HepG2 (cell line): Measurements from ENCODE around the gene SPHK1. TPM values are rescaled to one million over a fixed set of nuclear protein-coding genes. Genes with fewer than 3 reads are reported as not detected.

Experiments used
- ARID2 ChIP-seq: sonication (generic); formaldehyde crosslinking; IDR thresholded peaks from 2 replicates; pipeline ENCODE4 v1.8.1; 2022; ENCODE audit warnings: mild to moderate bottlenecking, missing genetic modification reagents, borderline replicate concordance
- BHLHE40 ChIP-seq: IDR thresholded peaks from 2 replicates; pipeline ENCODE4 v1.6.1; 2011; ENCODE audit warnings: low read length, improper control_type of control experiment
- CBX5 ChIP-seq: sonication (generic); formaldehyde crosslinking; IDR thresholded peaks from 2 replicates; pipeline ENCODE4 v1.4.0; 2020; ENCODE audit warnings: missing genetic modification reagents, borderline replicate concordance
- CREM ChIP-seq, 2 experiments: sonication (generic) in 1 of 2; formaldehyde crosslinking in 1 of 2; IDR thresholded peaks; 2 replicates each; pipeline versions ENCODE4 v1.4.0 to v1.6.1; 2016 to 2020; ENCODE audit warnings: antibody characterized with exemption in 1 of 2, mild to moderate bottlenecking in 1 of 2, missing genetic modification reagents in 1 of 2
- HDAC6 ChIP-seq: fragments of 200-600 bp; sonication (generic); IDR thresholded peaks from 2 replicates; pipeline ENCODE4 v1.7.0; 2017; ENCODE audit warnings: mild to moderate bottlenecking, antibody characterized with exemption, low read length, low read depth
- JUND ChIP-seq: sonication (generic); formaldehyde crosslinking; IDR thresholded peaks from 2 replicates; pipeline ENCODE4 v1.8.0; 2022; ENCODE audit warnings: mild to moderate bottlenecking, missing genetic modification reagents
- LCORL ChIP-seq, 2 experiments: fragments of 450-650 bp in 1 of 2; sonication (generic) in 1 of 2; formaldehyde crosslinking in 1 of 2; IDR thresholded peaks; 2 replicates each; pipeline versions ENCODE4 v1.5.0 to v1.6.1; 2017 to 2020; ENCODE audit warnings: antibody characterized with exemption in 1 of 2, missing genetic modification reagents in 1 of 2
- MEIS1 ChIP-seq: sonication (generic); formaldehyde crosslinking; IDR thresholded peaks from 2 replicates; pipeline ENCODE4 v1.9.0; 2021; ENCODE audit warnings: mild to moderate bottlenecking, missing genetic modification reagents, moderate library complexity, borderline replicate concordance
- PAF1 ChIP-seq: IDR thresholded peaks from 2 replicates; pipeline ENCODE4 v1.6.1; 2016; ENCODE audit warnings: missing genetic modification reagents, missing compliant biosample characterization
- POLR2G ChIP-seq: fragments of 200-400 bp; formaldehyde crosslinking; IDR thresholded peaks from 2 replicates; pipeline ENCODE4 v1.6.1; 2018; ENCODE audit warnings: mild to moderate bottlenecking, low read depth, low read length, moderate library complexity
- RXRB ChIP-seq: IDR thresholded peaks from 2 replicates; pipeline ENCODE4 v1.6.1; 2016; ENCODE audit warnings: borderline replicate concordance, missing genetic modification reagents, missing compliant biosample characterization
- SOX13 ChIP-seq, 3 experiments: fragments of 450-650 bp in 1 of 3; sonication (generic) in 1 of 3; formaldehyde crosslinking in 1 of 3; IDR thresholded peaks in 2 of 3; conservative IDR thresholded peaks in 1 of 3; 2 replicates each; pipeline versions ENCODE4 v1.5.0 to v1.6.1; 2016 to 2020; ENCODE audit warnings: antibody characterized with exemption in 1 of 3, mild to moderate bottlenecking in 1 of 3, missing compliant biosample characterization in 1 of 3, missing genetic modification reagents in 1 of 3, moderate library complexity in 1 of 3
- ZNF33B ChIP-seq: sonication (generic); formaldehyde crosslinking; IDR thresholded peaks from 2 replicates; pipeline ENCODE4 v1.5.1; 2020; ENCODE audit warnings: mild to moderate bottlenecking, missing genetic modification reagents
- ZNF446 ChIP-seq: sonication (generic); formaldehyde crosslinking; IDR thresholded peaks from 2 replicates; pipeline ENCODE4 v1.5.0; 2020; ENCODE audit warnings: mild to moderate bottlenecking, missing genetic modification reagents
- ZNF552 ChIP-seq: sonication (generic); formaldehyde crosslinking; IDR thresholded peaks from 2 replicates; pipeline ENCODE4 v1.9.0; 2022; ENCODE audit warnings: missing genetic modification reagents, mild to moderate bottlenecking, borderline replicate concordance
- ZNF570 ChIP-seq: sonication (generic); formaldehyde crosslinking; IDR thresholded peaks from 2 replicates; pipeline ENCODE4 v1.4.0; 2020; ENCODE audit warnings: mild to moderate bottlenecking, missing genetic modification reagents, borderline replicate concordance
- ZNF7 ChIP-seq: IDR thresholded peaks from 2 replicates; pipeline ENCODE4 v1.6.1; 2016; ENCODE audit warnings: missing biosample characterization, missing genetic modification reagents
- ZNF747 ChIP-seq: sonication (generic); formaldehyde crosslinking; IDR thresholded peaks from 2 replicates; pipeline ENCODE4 v1.8.1; 2023; ENCODE audit warnings: missing genetic modification reagents, mild to moderate bottlenecking, borderline replicate concordance
- ZNF761 ChIP-seq: sonication (generic); formaldehyde crosslinking; conservative IDR thresholded peaks from 2 replicates; pipeline ENCODE4 v1.4.0; 2020; ENCODE audit warnings: mild to moderate bottlenecking, missing genetic modification reagents
- ZNF841 ChIP-seq: sonication (generic); formaldehyde crosslinking; IDR thresholded peaks from 2 replicates; pipeline ENCODE4 v1.8.1; 2023; ENCODE audit warnings: missing genetic modification reagents, borderline replicate concordance
- ZSCAN20 ChIP-seq: sonication (generic); formaldehyde crosslinking; IDR thresholded peaks from 2 replicates; pipeline ENCODE4 v1.4.0; 2020; ENCODE audit warnings: missing genetic modification reagents, mild to moderate bottlenecking, borderline replicate concordance
- polyA plus RNA-seq, 8 experiments: library from polyadenylated mRNA; depleted of rRNA in 3 of 8; stranded (reverse) in 7 of 8; unstranded in 1 of 8; fragments of >200 nt; fragmentation: Illumina TruSeq in 4 of 8; extraction: Trizol in 4 of 8; gene quantifications; 2 replicates each; pipeline versions ENCODE4 v1.2.1 to v1.2.3, GENCODE V29; 2011 to 2016; ENCODE audit warnings: low read depth in 4 of 8, missing spikeins in 1 of 8, mixed read lengths in 1 of 8; ENCODE audit not compliant: insufficient read depth in 1 of 8
- total RNA-seq, 5 experiments: library from RNA; depleted of rRNA; stranded (reverse); fragments of >200 nt; fragmentation: Illumina TruSeq; extraction: Trizol; gene quantifications; 2 replicates each; pipeline ENCODE4 v1.2.3, GENCODE V29; 2016; ENCODE audit warnings: low read depth in 1 of 5
- TF ChIP-seq, protein P1 (sequence below): sonication (generic); formaldehyde crosslinking; IDR thresholded peaks from 2 replicates; pipeline ENCODE4 v1.5.0; 2020; ENCODE audit warnings: mild to moderate bottlenecking, missing genetic modification reagents, moderate library complexity
- TF ChIP-seq, protein P2 (sequence below): IDR thresholded peaks from 2 replicates; pipeline ENCODE4 v1.6.1; 2016
- TF ChIP-seq, protein P3 (sequence below): sonication (generic); formaldehyde crosslinking; IDR thresholded peaks from 2 replicates; pipeline ENCODE4 v1.5.0; 2020; ENCODE audit warnings: missing genetic modification reagents, mild to moderate bottlenecking, borderline replicate concordance
- TF ChIP-seq, protein P4 (sequence below): sonication (generic); formaldehyde crosslinking; conservative IDR thresholded peaks from 2 replicates; pipeline ENCODE4 v1.4.0; 2020; ENCODE audit warnings: missing genetic modification reagents

The SPHK1 gene
- total and polyA plus RNA-seq, 2 of the 13 experiments (the other 11 are each of a cell fraction or from before 2014, with no cell fraction given): 129 to 160 TPM

DNA sequence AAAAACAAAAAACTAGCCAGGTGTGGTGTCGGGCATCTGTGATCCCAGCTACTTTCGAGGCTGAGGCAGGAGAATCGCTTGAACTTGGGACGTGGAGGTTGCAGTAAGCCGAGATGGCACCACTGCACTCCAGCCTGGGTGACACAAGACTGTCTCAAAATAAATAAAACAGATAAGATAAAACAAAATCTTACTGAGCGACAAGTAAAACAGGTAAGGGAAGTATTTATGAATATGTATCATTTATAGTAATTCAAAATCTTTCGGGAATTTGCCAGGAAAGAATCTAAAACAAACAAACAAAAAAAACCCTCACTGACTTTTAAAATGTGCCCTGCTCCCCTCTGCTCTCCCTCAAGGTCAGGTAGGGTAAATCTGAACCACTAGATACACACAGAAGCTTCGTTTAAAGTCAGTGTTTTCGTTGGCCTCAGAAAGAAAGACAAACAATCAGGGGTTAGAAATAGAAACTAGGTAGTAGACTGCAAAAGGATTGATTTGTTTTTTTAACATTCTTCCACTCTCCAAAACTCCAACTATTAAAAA lies 32.8 kb upstream of the SPHK1 start (continued):
- TF ChIP-seq ZNF33B (CRISPR knock-in tag) (no peak), HDAC6 (no peak), ZNF747 (CRISPR knock-in tag) (no peak), CBX5 (CRISPR knock-in tag) (0 out of 2 replicates have a peak, but pooled peaks have one; percentile 34), POLR2G (no peak), LCORL (IDR thresholded peaks at IDR 0.05) (no peak), LCORL (CRISPR knock-in tag; IDR thresholded peaks at IDR 0.05) (peak; percentile 81), JUND (CRISPR knock-in tag) (no peak), ZNF552 (CRISPR knock-in tag) (no peak), SOX13 (IDR thresholded peaks at IDR 0.05) (no peak), SOX13 (CRISPR knock-in tag; conservative IDR thresholded peaks at IDR 0.05 in 1 of 2, IDR thresholded peaks at IDR 0.05 in 1 of 2) (peak in 1 of 2 experiments; percentile 82; a peak in 2 of 4 replicates), ZNF841 (CRISPR knock-in tag) (no peak), MEIS1 (CRISPR knock-in tag) (no peak), CREM (IDR thresholded peaks at IDR 0.05) (peak; percentile 50), CREM (CRISPR knock-in tag; IDR thresholded peaks at IDR 0.05) (no peak), ARID2 (CRISPR knock-in tag) (no peak), ZNF7 (CRISPR knock-in tag) (no peak), ZNF761 (CRISPR knock-in tag) (no peak; the same call in 1 of the 2 replicates), RXRB (CRISPR knock-in tag) (peak; percentile 88), ZNF446 (CRISPR knock-in tag) (no peak), ZNF570 (CRISPR knock-in tag) (no peak), PAF1 (CRISPR knock-in tag) (peak; percentile 85; the same call in 1 of the 2 replicates), BHLHE40 (no peak), ZSCAN20 (CRISPR knock-in tag) (no peak)
- TF ChIP-seq, protein P1, sequence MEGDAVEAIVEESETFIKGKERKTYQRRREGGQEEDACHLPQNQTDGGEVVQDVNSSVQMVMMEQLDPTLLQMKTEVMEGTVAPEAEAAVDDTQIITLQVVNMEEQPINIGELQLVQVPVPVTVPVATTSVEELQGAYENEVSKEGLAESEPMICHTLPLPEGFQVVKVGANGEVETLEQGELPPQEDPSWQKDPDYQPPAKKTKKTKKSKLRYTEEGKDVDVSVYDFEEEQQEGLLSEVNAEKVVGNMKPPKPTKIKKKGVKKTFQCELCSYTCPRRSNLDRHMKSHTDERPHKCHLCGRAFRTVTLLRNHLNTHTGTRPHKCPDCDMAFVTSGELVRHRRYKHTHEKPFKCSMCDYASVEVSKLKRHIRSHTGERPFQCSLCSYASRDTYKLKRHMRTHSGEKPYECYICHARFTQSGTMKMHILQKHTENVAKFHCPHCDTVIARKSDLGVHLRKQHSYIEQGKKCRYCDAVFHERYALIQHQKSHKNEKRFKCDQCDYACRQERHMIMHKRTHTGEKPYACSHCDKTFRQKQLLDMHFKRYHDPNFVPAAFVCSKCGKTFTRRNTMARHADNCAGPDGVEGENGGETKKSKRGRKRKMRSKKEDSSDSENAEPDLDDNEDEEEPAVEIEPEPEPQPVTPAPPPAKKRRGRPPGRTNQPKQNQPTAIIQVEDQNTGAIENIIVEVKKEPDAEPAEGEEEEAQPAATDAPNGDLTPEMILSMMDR (CRISPR knock-in tag): no peak
- TF ChIP-seq, protein P2, sequence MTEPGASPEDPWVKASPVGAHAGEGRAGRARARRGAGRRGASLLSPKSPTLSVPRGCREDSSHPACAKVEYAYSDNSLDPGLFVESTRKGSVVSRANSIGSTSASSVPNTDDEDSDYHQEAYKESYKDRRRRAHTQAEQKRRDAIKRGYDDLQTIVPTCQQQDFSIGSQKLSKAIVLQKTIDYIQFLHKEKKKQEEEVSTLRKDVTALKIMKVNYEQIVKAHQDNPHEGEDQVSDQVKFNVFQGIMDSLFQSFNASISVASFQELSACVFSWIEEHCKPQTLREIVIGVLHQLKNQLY (CRISPR knock-in tag): no peak
- TF ChIP-seq, protein P3, sequence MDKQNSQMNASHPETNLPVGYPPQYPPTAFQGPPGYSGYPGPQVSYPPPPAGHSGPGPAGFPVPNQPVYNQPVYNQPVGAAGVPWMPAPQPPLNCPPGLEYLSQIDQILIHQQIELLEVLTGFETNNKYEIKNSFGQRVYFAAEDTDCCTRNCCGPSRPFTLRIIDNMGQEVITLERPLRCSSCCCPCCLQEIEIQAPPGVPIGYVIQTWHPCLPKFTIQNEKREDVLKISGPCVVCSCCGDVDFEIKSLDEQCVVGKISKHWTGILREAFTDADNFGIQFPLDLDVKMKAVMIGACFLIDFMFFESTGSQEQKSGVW (CRISPR knock-in tag): no peak
- TF ChIP-seq, protein P4, sequence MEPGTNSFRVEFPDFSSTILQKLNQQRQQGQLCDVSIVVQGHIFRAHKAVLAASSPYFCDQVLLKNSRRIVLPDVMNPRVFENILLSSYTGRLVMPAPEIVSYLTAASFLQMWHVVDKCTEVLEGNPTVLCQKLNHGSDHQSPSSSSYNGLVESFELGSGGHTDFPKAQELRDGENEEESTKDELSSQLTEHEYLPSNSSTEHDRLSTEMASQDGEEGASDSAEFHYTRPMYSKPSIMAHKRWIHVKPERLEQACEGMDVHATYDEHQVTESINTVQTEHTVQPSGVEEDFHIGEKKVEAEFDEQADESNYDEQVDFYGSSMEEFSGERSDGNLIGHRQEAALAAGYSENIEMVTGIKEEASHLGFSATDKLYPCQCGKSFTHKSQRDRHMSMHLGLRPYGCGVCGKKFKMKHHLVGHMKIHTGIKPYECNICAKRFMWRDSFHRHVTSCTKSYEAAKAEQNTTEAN: no peak
